HG03039 (cell line): ENCODE results near the gene CFAP54.
"Not testable (repeated sequence)": the region's sequence is repeated elsewhere in the genome, so short reads cannot be mapped to it uniquely, and the experiment has no call there.

Experiments used
- ATAC-seq: cut with Tn5 transposase; IDR thresholded peaks from one replicate; pipeline ENCODE4 v1.9.1; 2021; ENCODE audit warnings: mild to moderate bottlenecking, moderate library complexity; ENCODE audit not compliant: unreplicated experiment

CFAP54 gene

GRCh38 chr12:96489392-96490056 is at the start of gene CFAP54:
TSS of gene CFAP54 (plus strand) at chr12:96489577. CDS start at chr12:96489610, 33 bp downstream.
- ATAC-seq: peak; percentile 94

GRCh38 chr12:96441816-96442215 is 47.6 kb upstream of the CFAP54 start:
- no peak for ATAC-seq

GRCh38 chr12:96442906-96443305 is 46.5 kb upstream of the CFAP54 start:
- ATAC-seq: no peak

GRCh38 chr12:96444399-96444798 is 45.0 kb upstream of the CFAP54 start:
- no peak for ATAC-seq

- peak; percentile 74 for ATAC-seq
Observed at GRCh38 chr12:96445691-96446583, 43.4 kb upstream of the CFAP54 start.

- no peak for ATAC-seq
Observed at GRCh38 chr12:96447256-96447655, 42.1 kb upstream of the CFAP54 start.

- ATAC-seq: no peak
Observed at GRCh38 chr12:96448300-96448699, 41.1 kb upstream of the CFAP54 start.

- ATAC-seq: no peak
Observed at GRCh38 chr12:96452261-96452922, 37.0 kb upstream of the CFAP54 start.

GRCh38 chr12:96454396-96454795 is 35.0 kb upstream of the CFAP54 start:
- ATAC-seq: no peak

GRCh38 chr12:96456265-96456974 is 33.0 kb upstream of the CFAP54 start:
- ATAC-seq: peak; percentile 71

GRCh38 chr12:96457191-96457930 is 32.0 kb upstream of the CFAP54 start:
- ATAC-seq: no peak

- ATAC-seq: not testable (repeated sequence)
Observed at GRCh38 chr12:96459281-96459680, 30.1 kb upstream of the CFAP54 start.

GRCh38 chr12:96462571-96463280 is 26.7 kb upstream of the CFAP54 start:
- no peak for ATAC-seq

GRCh38 chr12:96465896-96466295 is 23.5 kb upstream of the CFAP54 start:
- no peak for ATAC-seq

- no peak for ATAC-seq
Observed at GRCh38 chr12:96466939-96467751, 22.2 kb upstream of the CFAP54 start.

GRCh38 chr12:96471368-96472050 is 17.9 kb upstream of the CFAP54 start:
- no peak for ATAC-seq

- no peak for ATAC-seq
Observed at GRCh38 chr12:96472384-96472783, 17.0 kb upstream of the CFAP54 start.

- ATAC-seq: no peak
Observed at GRCh38 chr12:96473394-96474093, 15.8 kb upstream of the CFAP54 start.
